GM23248 (cell line): Measurements from ENCODE around the gene TNNT1.

Experiments
- EZH2 ChIP-seq: fragments of 200-600 bp; sonication (generic); IDR thresholded peaks from 2 replicates; pipeline ENCODE4 v1.6.1; 2018; ENCODE audit warnings: antibody characterized with exemption, mild to moderate bottlenecking; ENCODE audit not compliant: insufficient read depth, poor library complexity, severe bottlenecking
- EZH2phosphoT487 ChIP-seq: fragments of 200-600 bp; sonication (generic); IDR thresholded peaks from 2 replicates; pipeline ENCODE4 v1.6.1; 2018; ENCODE audit warnings: antibody characterized with exemption, moderate library complexity, mild to moderate bottlenecking, low read depth; ENCODE audit not compliant: insufficient read depth

DNA sequence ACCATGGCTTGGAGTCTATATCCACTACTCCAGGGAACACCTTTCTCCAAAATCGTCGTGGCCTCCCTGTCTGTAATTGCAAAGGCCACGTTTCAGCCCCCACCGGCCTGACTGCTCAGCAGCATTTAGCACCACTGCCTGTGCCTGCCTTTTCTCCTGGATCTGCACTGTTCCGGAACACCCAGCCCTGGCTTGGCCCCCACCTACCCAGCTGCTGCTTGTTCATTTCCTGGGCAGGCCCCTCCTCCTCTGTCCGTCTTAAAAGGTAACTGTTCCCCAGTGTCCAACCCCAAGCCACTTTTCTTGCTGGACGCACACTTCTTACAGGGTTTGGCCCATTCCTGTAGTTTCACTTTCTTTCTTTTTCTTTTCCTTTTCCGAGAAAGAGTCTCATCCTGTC is 39.6 kb upstream of the TNNT1 start:
- no peak for TF ChIP-seq EZH2
- no peak for TF ChIP-seq EZH2phosphoT487
